Stimulated activated CD8-positive, alpha-beta memory T cell treated with anti-CD3 and anti-CD28 coated beads, Interleukin-7, amount 100 ng/mL, for 1 hour (primary cell): ENCODE results near the gene SP6.

ENCODE experiments used
- DNase-seq, 2 donors: peaks; one replicate each; pipeline ENCODE4 v3.0.0-alpha.2; 2020; ENCODE audit warnings: low read depth in 2 of 2

Gene SP6

DNA sequence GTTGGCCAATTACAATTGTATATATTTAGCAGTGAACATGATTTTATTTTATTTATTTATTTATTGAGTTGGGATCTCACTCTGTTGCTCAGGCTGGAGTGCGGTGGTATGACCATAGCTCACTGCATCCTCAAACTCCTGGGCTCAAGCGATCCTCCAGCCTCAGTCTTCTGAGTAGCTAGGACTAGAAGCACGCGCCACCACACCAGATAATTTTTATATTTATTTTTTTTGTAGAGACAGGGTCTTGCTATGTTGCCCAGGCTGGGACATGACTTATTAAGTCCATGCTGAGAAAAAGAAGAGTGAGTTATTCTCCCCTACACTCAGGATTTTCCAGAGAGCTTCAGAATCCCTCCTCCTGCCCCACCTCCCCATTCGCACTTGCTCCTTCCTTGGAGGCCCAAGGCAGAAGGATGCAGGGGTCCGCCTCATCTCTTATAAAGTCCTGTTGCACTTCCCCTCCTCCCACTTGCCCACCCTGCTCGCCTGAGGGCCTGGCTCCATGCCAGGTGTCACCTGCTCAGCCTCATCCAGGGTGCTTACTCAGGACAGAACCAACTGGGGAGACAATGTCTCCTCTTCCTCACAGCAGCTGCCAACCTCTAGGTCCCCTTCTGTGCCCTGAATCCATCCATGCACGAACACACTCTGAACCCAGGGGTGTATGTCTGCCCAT is 29.0 kb upstream of the SP6 start:
- no peak for DNase-seq

DNA sequence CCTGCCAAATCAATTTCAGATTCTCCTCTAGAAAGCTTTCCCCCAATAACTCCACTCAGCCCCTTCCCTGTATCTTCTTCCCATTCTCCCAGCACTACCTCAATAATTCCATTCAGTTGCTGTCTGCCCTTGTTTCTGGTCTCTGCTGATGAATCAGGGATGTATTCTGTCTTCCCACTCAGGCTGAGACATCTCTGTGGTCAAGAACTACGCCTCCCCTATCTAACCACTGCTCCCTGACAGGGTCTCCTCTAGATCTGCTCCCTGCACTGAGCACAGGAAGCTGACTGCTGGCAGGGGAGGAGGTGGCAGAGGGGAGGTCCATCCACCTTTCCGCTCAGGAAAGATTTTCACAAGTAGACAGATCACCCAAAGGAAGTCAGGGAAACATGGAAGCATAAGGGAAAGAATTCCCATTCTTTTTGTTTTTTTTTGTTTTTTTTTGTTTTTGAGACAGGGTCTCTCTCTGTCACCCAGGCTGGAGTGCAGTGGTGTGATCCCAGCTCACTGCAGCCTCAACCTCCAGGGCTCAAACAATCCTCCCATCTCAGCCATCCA is 28.1 kb upstream of the SP6 start:
- no peak for DNase-seq

DNA sequence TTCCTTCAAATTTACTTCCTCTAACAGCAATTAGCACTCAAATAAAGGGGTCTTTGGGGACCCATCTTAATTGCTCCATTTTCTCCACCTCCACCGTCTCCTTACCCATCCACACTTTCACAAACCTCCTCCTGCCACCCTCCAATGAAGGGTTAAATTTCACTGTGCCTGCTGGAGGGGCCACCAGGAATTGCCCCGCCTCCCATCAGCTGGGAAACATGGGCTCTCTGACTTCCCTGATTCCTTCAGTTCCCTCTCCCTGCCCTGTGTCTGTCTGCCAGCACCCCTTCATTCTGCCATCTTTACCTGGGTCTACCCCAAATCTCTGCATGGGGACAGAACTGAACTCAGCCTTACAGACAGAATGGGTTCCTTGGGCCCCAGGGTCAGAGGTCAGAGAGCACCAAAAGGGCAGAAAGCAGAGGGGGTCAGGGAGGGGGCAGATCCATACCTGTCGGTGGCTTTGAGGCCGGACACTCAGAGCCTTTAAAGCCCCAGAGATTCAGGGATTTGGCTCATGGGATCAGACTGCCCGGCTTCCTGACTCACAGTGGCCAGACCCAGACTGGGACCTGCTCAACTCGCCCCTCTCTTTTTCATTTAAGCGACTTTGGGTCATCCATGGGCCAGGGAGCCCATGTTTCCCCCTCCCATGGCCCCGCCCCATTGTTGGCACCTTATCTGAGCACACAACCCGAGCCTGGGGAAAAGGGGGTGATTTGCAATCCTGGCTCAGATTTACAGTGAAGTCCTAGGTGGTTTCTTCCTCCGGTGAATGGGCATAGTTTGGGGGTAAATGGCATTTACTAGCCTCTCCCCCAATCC is 27.5 kb upstream of the SP6 start:
- DNase-seq = no peak

DNA sequence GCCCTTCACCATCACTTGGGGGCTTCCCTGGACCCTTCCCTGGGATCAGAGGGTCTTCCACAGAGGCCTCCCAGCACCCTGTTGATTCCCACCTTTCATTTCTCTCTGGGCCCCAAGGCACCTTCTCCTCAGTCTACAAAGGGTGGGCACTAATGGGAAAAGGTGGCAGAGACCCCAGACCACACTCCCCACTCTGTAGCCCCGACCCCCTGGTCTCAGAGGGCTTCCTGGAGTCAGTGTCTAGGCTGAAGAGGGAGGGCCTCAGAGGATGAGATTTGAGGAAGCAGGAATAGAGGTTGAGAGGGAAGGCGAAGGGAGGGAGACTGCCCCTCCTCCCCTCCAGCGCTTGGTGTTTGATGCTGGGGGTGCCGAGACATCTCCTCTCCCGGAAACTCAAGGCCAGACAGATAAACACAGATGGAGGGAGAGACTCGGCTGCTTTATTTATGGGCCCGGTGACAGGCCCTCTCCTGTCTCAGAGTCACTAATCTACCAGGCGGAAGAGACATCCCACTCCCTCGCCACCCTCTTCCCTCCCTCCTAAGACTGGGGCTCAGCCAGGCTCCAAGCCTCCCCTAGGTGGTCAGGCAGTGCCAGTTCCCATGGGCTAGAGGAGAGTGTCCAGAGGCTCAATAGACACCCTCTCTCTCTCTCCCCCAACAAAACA is 26.5 kb upstream of the SP6 start:
- no peak for DNase-seq

DNA sequence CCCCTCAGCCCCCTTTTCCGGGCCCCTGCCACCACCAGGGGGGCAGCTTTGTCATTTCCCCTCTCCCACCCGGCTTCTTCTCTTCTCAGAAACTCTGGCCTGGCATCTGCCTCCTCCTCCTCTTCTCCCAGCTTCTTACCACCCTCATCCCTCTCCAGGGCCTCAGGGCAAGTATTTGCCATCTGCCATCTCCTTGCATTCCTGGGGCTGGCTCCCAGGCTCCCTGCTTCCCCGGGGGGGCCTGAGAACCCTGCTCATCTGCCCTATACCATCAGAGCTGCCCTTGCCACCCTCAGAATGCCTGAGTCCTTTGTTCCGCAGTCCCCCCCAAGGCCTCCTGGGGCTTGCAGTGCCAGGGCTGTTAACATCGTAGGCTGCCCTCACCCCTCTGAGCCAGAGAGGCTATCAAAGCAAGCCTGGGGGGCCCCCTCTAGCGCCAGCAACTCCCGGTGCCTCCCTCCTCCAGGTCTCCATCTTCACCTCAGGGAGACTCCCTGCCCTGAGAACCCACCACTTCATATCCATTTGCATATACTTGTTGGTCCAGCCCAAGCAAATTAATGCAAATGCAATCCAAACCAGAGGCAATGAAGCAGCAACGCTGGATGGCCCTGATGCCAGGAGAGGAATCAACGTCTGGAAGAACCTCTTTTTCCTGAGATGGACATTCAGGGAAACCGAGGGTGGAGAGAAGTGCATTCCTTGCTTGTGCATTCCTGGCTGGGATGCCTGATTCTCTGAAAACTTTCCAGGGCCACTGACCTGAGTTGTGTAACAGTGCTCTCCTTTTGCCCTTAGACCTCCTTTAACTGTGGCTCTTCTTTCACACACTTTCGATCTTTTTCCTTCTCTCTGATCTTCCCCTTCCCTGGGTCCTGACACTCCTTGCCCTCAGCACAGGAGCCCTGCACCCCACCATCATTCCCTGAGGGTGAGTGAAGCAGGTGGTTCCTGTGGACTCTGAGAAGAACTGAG is 24.3 kb upstream of the SP6 start:
- no peak for DNase-seq

DNA sequence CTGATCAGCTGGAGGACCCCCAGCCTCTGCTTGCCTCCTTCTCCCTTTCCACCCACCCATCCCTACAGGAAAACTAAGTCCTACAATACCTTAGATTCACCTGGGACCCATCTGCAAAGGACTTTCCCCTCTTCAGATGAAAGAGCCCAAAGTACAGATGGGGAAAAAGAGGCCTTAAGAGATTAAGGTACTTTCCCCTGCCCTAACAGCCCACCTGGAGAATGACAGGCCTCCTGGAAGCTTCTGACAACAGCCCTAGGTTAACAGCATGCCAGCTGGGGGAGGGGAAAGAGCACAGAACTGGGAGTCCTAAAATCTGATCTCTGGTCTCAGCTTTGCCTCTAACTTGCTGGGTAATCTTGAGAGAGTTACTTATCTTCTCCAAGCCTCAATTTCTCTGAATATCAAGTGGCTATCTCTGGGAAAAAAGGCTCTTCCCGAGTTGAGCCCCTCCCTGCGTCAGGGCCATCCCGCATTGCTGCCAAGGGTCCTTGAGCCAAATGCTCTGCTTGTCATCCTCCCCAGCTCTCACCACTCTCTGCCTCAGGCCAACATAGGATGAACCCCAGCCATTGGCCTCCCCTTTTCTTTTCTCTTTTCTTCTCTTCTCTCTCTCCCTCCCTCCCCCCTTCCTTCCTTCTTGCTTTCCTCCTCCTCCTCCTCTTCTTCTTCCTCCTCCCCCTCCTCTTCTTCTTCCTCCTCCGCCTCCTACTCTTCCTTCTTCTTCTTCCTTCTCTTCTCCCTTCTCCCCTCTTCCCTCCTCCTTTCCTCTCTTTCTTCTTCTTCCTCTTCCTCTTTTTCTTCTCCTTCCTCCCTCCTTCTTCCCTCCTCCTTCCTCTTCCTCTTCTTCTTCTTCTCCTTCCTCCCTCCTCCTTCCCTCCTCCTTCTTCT is 22.5 kb upstream of the SP6 start:
- DNase-seq = no peak

DNA sequence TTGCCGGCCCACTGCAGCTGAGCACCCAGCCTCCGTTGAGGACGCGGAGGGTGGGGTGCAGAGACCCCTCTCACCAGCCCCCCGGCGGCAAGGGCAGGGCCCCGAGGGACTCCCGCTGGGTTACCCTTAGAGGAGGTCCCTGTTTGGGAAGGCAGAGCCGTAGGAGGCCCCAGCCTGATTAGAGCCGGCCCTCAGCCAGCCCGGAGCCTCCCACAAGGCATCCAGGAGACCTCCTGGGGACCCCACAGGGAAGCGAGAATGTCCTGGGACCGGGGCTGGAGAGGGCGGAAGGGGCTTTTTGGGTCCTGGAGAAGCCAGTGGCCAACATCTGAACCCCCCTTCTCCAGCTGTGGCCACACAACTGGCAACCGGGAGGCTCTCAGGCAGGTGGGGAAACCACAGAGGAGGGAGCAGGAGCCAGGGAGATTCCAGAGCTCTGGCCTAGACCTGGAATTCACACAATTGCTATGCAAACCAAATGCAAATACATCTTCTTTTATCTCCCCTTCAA is 21.7 kb upstream of the SP6 start:
- DNase-seq = no peak

DNA sequence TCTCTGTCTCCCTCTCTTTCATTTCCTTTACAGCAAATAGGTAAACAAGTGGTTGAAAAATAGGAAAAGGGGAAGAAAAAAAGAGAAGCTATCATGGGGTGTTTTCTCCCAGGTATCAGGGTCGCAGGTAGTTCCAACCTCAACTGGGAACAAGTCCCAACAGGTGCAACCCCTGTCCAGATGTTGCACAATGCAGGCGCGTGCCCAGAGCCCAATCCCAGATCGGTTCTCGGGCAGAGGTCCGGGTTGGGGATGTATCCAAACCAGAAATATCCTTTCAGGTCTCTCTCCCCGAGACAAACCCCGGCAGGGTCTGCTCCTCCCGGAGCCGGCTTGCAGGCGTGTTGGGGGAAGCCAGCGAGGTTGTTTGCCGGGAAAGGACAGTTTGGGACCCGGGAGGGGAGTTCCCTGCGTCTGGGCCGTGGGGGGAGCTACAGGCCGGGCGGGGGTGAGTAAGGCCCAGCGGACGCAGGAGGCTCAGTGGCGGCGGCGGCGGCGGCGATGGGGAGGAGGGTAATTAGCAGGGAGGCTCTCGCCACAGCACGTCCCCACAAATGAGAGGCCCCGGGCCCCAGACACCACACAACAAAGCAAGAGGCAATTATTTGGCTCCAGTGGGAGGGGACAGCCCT is 21.2 kb upstream of the SP6 start:
- DNase-seq = no peak

DNA sequence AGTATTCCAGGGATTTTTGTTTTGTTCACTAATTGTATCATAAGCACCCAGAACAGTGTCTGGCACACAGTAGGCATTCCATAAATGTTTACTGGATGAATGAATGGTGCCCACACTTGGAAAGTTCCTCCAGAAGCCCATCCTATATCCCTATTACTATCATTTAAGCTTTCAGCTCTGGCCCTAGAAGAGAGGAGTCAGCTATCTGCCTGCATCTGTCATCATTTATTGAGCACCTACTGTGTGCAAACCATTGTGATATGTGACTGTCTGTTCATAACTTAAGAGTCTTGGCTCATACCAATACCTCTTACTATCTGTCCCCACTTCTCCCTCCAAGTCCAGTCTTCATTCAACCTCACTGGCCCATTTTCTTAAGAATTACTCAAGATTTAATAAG is 20.1 kb upstream of the SP6 start:
- DNase-seq = no peak

DNA sequence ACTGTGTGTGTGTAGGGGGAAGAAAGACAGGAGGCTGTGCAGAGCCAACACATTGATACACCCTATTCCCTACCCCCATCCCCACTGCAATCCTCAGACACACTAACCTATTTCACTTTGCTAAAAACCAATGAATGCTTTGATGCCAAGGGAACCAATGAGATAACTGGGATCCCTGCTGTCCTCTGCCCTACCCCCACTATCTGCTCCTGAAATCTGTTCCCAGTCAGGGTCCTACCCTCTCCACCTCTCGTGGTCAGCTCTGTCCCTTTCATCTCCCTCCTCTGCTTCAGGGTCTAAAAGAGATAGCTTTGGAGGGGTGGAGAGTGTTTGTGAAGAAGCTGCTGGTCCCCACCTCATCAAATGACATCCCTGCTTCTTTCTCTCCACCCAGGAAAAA is 19.1 kb upstream of the SP6 start:
- no peak for DNase-seq

DNA sequence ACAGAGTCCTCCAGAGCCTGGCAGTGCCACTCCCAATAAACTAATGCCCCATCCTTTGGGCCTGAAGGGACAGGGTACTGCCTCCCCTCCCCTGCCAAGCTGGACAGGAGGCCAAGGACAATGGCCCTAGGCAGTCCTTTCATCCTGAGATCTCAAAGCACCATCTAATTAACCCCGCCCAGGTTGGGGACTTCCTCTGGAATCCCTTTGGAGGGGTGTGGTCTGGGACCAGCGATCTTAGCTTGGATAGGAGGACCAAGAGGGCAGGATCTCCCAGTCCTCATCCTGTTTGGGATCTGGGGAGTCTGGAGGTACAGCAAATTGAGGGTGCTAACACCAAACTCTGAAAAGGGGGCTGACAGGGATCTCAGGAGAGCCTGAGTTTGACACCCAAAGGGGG is 18.2 kb upstream of the SP6 start:
- no peak for DNase-seq

DNA sequence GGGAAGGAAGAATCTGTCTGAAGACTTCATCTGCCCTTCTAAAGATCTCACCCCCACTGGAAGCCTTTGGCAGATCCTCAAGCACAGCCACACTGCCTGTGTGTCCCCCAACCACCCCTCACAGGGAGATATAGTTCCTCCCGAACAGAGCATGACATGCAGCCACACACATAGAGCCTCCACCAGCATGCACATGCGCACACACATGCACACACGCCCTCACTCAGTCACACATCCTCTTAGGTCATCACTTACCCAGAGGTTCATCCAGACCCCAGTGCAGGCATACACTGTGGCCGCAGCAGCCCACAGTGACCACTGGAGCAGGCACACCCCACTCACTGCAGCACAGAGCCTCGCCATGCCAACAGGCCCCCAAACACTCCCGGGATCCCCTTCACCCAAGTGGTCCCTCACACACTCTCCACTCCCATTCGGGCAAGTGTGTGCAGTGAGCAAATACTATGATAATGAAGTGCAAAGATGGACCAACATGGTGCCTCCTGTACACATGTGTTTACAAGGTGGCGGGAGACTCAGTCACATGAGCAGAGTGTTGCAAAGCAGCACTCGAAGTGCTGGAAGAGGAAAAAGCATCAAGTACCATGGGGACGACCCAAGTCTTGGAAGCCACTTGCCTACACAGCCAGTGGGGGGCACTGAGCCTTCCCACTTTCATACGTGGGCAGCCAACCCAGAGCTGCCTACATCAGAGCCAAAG is 17.0 kb upstream of the SP6 start:
- DNase-seq = no peak

DNA sequence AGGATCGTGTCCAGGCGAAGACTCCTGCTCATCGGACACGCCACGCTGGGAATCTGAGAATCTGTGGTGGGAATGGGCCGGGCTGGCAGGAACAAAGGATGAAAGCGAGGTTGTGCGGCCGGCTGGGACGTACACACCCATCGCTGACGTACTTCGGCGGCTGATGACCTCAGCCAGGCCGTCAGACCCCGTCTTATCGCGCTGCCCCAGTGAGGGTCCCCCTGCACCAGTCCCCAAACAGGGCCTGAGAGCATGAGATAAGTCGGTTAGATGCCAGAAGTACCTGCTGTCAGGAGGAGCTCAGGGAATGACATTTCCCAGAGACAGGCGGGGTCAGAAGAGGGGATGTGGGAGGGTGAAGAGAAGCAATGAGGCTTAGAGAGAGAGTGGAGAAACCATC is 16.0 kb upstream of the SP6 start:
- DNase-seq = no peak

DNA sequence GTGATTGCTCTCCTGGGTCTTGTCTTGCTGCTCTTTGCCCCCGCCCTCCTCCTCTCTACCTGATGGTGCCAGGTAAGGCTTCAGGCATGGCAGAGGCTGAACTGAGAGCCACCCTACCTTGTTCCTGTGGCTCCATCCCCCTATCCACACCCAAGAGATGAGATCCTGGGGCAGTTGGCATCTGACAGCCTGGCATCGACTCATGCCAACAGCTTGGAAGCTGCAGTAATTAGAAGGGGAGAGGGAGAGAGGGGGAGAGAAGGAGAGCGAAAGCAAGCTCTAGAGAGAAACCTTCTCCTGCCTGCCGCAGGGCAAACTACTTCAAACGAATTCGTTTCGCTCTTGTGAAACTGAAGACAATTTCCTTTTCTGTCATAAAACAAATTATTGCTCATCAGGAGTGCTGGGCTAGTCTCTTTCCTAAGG is 13.8 kb upstream of the SP6 start:
- no peak for DNase-seq

DNA sequence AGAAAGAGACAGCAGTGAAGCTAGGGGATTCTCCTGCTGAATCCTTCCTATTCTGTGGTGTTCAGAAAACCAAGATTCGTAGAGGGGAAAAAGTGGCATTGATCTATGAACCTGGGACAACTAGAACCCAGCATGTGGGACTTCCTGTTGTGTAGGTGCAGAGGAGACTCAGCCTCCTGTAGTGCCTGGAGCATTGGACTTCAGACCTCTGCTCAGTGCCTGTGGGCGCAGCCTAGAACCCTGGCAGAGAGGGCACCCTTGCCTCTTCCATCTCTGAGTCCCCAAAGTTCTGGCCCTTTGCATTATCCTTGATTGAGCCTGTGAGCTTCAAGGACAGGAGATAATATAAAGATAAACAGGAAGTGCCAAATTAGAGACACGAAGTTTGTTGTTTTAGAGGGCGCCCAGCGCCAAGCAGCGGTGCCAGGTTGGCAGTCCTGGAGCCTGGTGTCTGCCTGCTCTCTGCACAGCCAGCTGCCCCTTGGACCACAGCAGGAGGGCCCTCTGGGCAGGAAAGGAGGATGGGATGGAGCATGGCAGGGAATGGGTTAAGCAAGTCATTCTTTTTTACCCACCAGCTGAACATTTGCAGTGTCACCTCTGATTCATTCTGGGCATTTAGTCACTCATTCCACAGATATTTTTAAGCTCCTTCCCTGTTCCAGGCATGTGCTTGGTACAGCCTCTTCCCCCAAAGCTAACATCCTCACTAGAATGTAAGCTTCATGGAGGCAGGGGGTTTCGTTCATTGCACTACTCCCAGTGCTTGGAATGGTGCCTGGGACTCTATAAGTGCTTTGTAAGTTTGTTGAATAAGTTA is 11.9 kb upstream of the SP6 start:
- no peak for DNase-seq

DNA sequence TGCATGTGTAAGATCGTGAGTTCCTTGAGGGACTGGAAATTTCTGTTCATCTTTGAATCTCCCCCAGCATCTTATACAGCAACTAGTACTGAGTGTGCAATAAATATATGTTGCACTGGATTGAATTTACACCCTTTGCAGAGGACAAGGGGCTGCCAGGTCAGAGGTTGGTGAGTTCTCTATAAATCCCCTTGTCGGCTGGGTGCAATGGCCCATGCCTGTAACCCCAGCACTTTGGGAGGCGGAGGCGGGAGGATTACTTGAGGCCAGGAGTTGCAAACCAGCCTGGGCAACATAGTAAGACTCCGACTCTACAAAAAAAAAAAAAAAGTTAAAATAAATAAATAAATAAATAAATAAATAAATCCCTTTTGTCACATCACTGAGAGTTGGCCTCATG is 9.4 kb upstream of the SP6 start:
- no peak for DNase-seq

DNA sequence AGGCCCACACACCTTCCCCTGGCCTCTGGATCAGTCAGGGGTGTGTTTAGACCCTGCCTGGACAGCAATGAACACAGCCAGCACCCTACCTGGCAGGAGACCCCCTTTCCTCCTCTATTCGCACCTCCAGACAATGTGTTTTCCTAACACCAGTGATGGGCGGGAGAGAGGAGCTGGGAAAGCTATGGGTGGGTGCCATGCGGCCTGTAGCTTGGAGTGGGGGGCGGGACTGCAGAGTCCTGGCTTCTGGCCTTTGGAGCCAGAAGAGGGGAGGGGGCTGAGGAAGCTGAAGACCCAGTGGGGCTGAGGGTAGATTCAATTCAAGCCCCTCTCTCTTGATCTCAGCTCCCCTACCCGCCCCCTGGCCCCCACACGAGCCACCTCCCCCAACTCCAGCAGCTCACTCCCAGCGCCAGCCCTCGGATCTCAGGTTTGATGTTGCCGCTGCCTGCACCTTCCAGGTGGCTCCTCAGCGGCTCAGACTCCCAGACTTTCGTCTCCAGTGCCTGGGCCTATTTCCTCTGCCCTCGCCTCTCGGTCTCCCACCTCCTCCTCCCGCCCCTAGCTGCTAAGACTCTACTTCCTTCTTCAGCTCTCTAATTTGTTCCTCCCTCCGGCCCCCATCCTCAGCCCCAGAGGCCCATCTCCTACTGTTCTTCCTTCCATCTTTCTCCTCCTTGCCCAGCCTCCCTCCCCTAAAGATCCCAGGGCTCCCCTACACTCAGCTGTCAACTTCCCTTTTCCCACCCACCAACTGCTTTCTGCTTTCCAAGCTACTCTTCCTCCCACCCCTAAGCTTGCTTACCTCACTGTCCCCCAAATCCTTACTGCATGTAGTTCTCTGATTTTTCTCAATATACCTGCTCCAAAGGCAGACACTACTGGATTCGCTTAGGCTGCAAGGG is 6.8 kb upstream of the SP6 start:
- DNase-seq = no peak
